IPS-18a (cell line): ENCODE data around the gene OR52E4.

ENCODE experiments used
- H3K27ac ChIP-seq: one replicate; pipeline ENCODE4 v1.5.1; 2013; ENCODE audit warnings: low read length
- H3K27me3 ChIP-seq: one replicate; pipeline ENCODE4 v1.6.1; 2013; ENCODE audit warnings: mild to moderate bottlenecking, low read length; ENCODE audit not compliant: control insufficient read depth, insufficient read depth
- H3K36me3 ChIP-seq: one replicate; pipeline ENCODE4 v1.6.1; 2013; ENCODE audit warnings: low read depth, low read length; ENCODE audit not compliant: control insufficient read depth
- H3K4me1 ChIP-seq: one replicate; pipeline ENCODE4 v1.6.1; 2013; ENCODE audit warnings: low read depth, low read length; ENCODE audit not compliant: control insufficient read depth
- H3K4me3 ChIP-seq: one replicate; pipeline ENCODE4 v1.5.1; 2013; ENCODE audit warnings: low read length
- H3K9ac ChIP-seq: one replicate; pipeline ENCODE4 v1.6.1; 2013; ENCODE audit warnings: mild to moderate bottlenecking, low read length, moderate library complexity
- H3K9me3 ChIP-seq: one replicate; pipeline ENCODE4 v1.6.1; 2013; ENCODE audit warnings: low read depth, low read length; ENCODE audit not compliant: control insufficient read depth

The OR52E4 gene

GRCh38 chr11:5880329-5880728 lies at the start of gene OR52E4:
Gene OR52E4, plus strand, starts transcription at chr11:5880629. Its CDS starts 3,664 bp downstream, at chr11:5884293.
- Histone ChIP-seq H3K4me1 (no peaks in the 10 kb centered on the region), H3K9ac (no peak within 1 kb of the TSS), H3K36me3 (no peaks in the 10 kb centered on the region)

DNA sequence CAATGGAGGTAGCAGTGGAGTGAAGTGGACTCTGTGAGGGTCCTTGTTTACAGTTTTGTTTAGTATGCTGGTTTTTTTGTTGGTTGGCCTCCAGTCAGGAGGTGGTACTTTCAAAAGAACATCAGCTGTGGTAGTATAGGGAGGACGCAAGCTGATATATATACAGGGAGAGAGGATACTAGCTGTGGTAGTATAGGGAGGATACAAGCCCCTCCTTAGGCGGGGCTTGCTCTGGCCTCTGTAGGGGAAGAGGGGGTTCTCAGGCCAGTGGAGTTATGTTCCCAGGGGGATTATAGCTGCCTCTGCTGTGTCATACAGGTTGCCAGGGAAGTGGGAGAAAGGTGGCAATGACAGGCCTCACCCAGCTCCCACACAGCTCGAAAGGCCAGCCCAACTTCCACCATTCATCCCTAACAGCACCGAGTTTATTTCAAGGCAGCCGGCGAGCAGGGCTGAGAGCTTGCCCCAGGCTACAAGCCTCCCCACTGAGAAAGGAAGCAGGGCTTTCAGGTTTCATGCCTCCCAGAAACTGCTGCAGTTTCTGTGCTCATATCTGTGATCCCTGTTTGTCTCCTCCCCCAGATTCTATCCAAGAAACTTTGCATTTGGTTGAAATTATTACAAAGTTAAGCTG lies 49.1 kb upstream of the OR52E4 start:
- Histone ChIP-seq H3K4me3 (no peak overlapping the region), H3K36me3 (no peaks in the 10 kb centered on the region), H3K27me3 (no peaks in the 10 kb centered on the region), H3K4me1 (no peaks in the 10 kb centered on the region), H3K9me3 (no peaks in the 10 kb centered on the region), H3K27ac (no peak overlapping the region), H3K9ac (no peak overlapping the region)

More at GRCh38 chr11:5880329-5880728, at the start of gene OR52E4:
- Histone ChIP-seq H3K27me3 (no peaks in the 10 kb centered on the region), H3K4me3 (no peak within 1 kb of the TSS), H3K9me3 (no peaks in the 10 kb centered on the region), H3K27ac (no peak within 1 kb of the TSS)

DNA sequence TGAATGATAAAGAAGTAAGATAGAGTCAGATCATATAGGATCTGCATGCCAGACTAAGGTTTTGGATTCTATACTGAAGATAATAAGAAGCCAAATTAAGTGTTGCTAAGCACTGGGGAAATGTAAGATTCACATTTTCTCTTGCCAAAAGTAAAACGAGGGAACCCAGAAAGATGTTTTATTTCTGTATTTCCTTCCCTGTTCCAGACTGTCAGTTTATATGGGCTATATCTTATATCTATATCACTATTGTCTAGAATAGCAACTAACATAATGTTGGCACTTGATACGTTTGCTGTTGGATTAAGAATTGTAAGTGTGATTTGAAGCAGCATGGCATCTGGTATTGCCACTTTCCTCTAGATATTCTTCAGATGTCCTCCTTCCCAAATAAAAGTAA lies 47.0 kb upstream of the OR52E4 start:
- Histone ChIP-seq H3K4me3 (no peak overlapping the region), H3K27ac (no peak overlapping the region), H3K27me3 (no peaks in the 10 kb centered on the region), H3K36me3 (no peaks in the 10 kb centered on the region), H3K9ac (no peak overlapping the region), H3K9me3 (no peaks in the 10 kb centered on the region), H3K4me1 (no peaks in the 10 kb centered on the region)

DNA sequence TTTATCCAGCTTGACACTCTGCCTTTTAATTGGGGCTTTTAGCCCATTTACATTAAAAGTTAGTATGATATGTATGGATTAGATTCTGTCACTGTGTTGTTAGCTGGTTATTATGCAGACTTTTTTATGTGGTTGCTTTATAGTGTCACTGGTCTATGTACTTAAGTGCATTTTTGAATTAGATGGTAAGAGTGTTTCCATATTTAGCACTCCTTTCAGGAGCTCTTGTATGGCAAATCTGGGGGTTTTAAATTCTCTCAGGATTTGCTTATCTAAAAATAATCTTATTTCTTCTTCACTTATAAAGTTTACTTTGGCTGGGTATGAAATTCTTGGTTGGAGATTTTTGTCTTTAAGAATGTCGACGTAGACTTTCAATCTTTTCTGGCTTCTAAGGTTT lies 42.7 kb upstream of the OR52E4 start:
- Histone ChIP-seq H3K27ac (no peak overlapping the region), H3K4me1 (no peaks in the 10 kb centered on the region), H3K9me3 (no peaks in the 10 kb centered on the region), H3K4me3 (no peak overlapping the region), H3K27me3 (no peaks in the 10 kb centered on the region), H3K9ac (no peak overlapping the region), H3K36me3 (no peaks in the 10 kb centered on the region)

DNA sequence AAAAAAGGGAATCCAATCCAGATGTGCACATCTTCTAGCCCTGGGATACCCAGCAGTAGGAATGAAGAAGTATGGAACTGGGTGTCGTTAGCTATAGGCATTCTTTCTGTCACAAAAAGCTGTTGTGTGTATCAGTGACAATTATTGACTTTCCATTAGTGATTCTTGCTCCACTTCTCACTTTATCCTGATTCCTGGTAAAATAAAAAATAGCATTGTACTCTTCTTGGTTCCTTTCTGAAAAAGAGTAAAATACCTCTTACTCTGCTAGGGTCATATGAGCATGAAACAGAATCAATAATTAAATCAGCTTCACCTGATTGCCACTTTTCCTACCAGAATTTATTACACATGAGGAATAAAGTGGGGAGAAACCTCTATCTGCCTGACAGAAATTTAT lies 38.6 kb upstream of the OR52E4 start, which contains the start of gene OR52E6:
TSS of gene OR52E6 (minus strand) at position 101 of the 400 bp plus-strand sequence. CDS start at position 101, 0 bp downstream.
- H3K27ac ChIP-seq, result no peak within 1 kb of the TSS
- no peaks in the 10 kb centered on the region for H3K36me3 ChIP-seq
- no peaks in the 10 kb centered on the region for H3K27me3 ChIP-seq
- no peak within 1 kb of the TSS for H3K4me3 ChIP-seq
- H3K4me1 ChIP-seq, result no peaks in the 10 kb centered on the region
- no peaks in the 10 kb centered on the region for H3K9me3 ChIP-seq
- no peak within 1 kb of the TSS for H3K9ac ChIP-seq

GRCh38 chr11:5846701-5847100 lies 33.7 kb upstream of the OR52E4 start:
- no peak overlapping the region for H3K27ac ChIP-seq
- no peaks in the 10 kb centered on the region for H3K27me3 ChIP-seq
- no peaks in the 10 kb centered on the region for H3K9me3 ChIP-seq
- H3K4me1 ChIP-seq, result no peaks in the 10 kb centered on the region
- H3K9ac ChIP-seq, result no peak overlapping the region
- no peaks in the 10 kb centered on the region for H3K36me3 ChIP-seq
- H3K4me3 ChIP-seq, result no peak overlapping the region

- Histone ChIP-seq H3K9me3 (no peaks in the 10 kb centered on the region), H3K27me3 (no peaks in the 10 kb centered on the region), H3K36me3 (no peaks in the 10 kb centered on the region), H3K4me1 (no peaks in the 10 kb centered on the region), H3K27ac (no peak overlapping the region), H3K4me3 (no peak overlapping the region), H3K9ac (no peak overlapping the region)
Observed at GRCh38 chr11:5847711-5848110, 32.7 kb upstream of the OR52E4 start.

DNA sequence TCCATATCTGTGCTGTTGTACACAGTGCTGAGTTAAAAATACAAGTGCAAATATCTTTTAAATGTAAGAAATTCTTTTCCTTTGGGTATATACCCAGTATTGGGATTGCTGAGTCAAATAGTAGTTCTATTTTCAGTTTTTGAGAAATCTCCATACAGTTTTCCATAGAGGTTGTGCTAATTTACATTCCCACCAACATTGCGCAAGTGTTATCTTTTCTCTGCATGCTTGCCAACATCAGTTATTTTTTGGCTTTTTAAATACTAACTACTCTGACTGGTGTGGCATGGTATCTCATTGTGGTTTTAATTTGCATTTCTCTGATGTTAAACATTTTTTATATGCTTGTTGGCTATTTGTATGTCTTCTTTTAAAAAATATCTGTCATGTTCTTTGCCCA lies 29.4 kb upstream of the OR52E4 start:
- H3K9me3 ChIP-seq, result peaks cover 5% of the 10 kb centered on the region
- H3K36me3 ChIP-seq, result no peaks in the 10 kb centered on the region
- no peak overlapping the region for H3K4me3 ChIP-seq
- H3K27ac ChIP-seq, result no peak overlapping the region
- H3K9ac ChIP-seq, result no peak overlapping the region
- no peaks in the 10 kb centered on the region for H3K27me3 ChIP-seq
- no peaks in the 10 kb centered on the region for H3K4me1 ChIP-seq

DNA sequence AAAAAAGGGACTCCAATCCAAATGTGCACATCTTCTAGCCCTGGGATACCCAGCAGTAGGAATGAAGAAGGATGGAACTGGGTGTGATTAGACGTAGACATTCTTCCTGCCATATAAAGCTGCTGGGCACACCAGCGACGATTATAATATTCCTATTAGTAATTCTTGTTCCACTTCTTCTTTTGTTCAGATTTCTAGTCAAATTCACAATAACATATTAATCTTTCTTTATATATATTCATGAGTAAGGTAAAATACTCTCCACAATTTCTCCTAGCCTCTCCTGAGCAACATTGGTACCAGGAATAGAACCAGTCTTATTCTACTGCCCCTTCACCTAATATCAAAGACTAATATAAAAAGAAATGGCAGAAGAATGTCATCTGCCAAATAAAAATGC lies 22.8 kb upstream of the OR52E4 start, which contains the start of gene OR52E8:
TSS of gene OR52E8 (minus strand) at position 101 of the 400 bp plus-strand sequence. CDS start at position 101, 0 bp downstream.
- Histone ChIP-seq H3K9ac (no peak within 1 kb of the TSS), H3K9me3 (peaks cover 5% of the 10 kb centered on the region), H3K36me3 (no peaks in the 10 kb centered on the region)

DNA sequence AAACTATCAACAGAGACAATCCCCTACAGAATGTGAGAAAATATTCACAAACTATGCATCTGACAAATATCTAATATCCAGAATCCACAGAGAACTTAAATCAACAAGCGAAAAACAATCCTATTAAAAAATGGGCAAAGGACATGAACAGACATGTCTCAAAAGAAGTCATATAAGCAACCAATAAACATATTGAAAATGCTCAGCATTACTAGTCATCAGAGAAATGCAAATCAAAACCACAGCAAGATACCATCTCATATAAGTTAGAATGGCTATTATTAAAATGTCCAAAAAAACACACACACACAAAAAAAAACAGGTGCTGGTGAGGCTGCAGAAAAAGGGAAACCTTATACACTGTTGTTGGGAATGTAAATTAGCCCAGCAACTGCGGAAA lies 14.6 kb upstream of the OR52E4 start:
- no peaks in the 10 kb centered on the region for H3K36me3 ChIP-seq
- no peaks in the 10 kb centered on the region for H3K27me3 ChIP-seq
- H3K9me3 ChIP-seq, result no peaks in the 10 kb centered on the region
- no peak overlapping the region for H3K4me3 ChIP-seq
- no peaks in the 10 kb centered on the region for H3K4me1 ChIP-seq
- no peak overlapping the region for H3K9ac ChIP-seq
- no peak overlapping the region for H3K27ac ChIP-seq

More for the DNA sequence above, 22.8 kb upstream of the OR52E4 start, which contains the start of gene OR52E8:
- Histone ChIP-seq H3K4me3 (no peak within 1 kb of the TSS), H3K27ac (no peak within 1 kb of the TSS), H3K4me1 (no peaks in the 10 kb centered on the region), H3K27me3 (no peaks in the 10 kb centered on the region)

DNA sequence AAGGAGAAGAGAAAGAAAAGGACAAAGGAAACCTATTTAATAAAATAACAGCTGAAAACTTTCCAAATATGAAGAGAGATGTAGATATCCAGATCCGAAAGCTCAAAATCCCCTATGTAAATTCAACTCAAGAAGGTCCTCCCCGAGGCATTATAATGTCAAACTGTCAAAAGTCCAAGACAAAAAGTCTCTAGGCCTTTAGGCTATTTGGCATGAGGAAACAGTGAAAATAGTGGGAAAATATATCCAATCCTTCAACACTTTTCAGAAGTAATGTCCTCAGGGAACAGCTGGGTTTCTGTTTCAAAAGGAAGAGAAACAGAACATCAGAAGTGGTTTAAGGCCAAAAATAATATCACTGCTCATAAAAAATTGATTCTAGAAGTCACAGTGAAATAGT lies 1.9 kb upstream of the OR52E4 start:
- Histone ChIP-seq H3K36me3 (no peaks in the 10 kb centered on the region), H3K4me3 (no peak overlapping the region), H3K27me3 (no peaks in the 10 kb centered on the region), H3K27ac (no peak overlapping the region), H3K9ac (no peak overlapping the region), H3K9me3 (no peaks in the 10 kb centered on the region), H3K4me1 (no peaks in the 10 kb centered on the region)

GRCh38 chr11:5881756-5882155 lies 1.3 kb downstream of the OR52E4 start:
- Histone ChIP-seq H3K27ac (no peak overlapping the region), H3K36me3 (no peaks in the 10 kb centered on the region), H3K27me3 (no peaks in the 10 kb centered on the region), H3K9ac (no peak overlapping the region), H3K4me1 (no peaks in the 10 kb centered on the region), H3K4me3 (no peak overlapping the region), H3K9me3 (no peaks in the 10 kb centered on the region)
